LNCaP clone FGC (cell line): ENCODE results near the gene C1QTNF7.

Experiments
- DNase-seq: peaks from one replicate; pipeline ENCODE4 v3.0.0-alpha.2; 2011; ENCODE audit warnings: low read depth
- H3K4me3 ChIP-seq: 2 replicates; pipeline ENCODE4 v1.5.1; 2011; ENCODE audit warnings: mild to moderate bottlenecking, low read depth, low read length, control low read depth
- TF ChIP-seq, protein P1 (sequence below): IDR thresholded peaks from 2 replicates; pipeline ENCODE4 v1.5.1; 2012; ENCODE audit warnings: mild to moderate bottlenecking; ENCODE audit not compliant: control insufficient read depth, insufficient read depth; ENCODE audit errors: extremely low read depth

The C1QTNF7 gene, protein sequence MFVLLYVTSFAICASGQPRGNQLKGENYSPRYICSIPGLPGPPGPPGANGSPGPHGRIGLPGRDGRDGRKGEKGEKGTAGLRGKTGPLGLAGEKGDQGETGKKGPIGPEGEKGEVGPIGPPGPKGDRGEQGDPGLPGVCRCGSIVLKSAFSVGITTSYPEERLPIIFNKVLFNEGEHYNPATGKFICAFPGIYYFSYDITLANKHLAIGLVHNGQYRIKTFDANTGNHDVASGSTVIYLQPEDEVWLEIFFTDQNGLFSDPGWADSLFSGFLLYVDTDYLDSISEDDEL

DNA sequence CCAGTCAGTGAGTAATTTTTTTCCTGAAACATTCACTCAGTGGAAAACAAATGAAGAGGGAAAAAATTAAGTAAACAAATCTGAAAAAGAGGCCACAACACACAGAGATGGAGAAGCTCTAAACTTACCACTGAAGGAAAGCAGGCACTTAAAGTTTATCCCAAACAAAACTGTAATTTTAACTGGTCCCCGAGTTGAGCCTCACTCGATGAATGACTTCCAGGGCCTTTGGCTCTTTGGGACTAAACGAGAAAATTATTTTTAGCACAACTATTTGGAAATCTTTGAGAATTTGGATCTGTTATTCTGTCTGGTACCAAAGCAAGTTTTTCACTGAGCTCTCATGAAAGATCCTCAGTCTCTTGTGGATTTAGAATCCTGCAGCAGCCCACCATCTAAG is at the start of gene C1QTNF7:
Gene C1QTNF7 (plus strand): TSS at position 333 of the 400 bp plus-strand sequence. CDS start 7,711 bp downstream, outside the sequence.
- TF ChIP-seq, protein P1, sequence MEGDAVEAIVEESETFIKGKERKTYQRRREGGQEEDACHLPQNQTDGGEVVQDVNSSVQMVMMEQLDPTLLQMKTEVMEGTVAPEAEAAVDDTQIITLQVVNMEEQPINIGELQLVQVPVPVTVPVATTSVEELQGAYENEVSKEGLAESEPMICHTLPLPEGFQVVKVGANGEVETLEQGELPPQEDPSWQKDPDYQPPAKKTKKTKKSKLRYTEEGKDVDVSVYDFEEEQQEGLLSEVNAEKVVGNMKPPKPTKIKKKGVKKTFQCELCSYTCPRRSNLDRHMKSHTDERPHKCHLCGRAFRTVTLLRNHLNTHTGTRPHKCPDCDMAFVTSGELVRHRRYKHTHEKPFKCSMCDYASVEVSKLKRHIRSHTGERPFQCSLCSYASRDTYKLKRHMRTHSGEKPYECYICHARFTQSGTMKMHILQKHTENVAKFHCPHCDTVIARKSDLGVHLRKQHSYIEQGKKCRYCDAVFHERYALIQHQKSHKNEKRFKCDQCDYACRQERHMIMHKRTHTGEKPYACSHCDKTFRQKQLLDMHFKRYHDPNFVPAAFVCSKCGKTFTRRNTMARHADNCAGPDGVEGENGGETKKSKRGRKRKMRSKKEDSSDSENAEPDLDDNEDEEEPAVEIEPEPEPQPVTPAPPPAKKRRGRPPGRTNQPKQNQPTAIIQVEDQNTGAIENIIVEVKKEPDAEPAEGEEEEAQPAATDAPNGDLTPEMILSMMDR: no peak
- no peak within 1 kb of the TSS for H3K4me3 ChIP-seq
- no peak for DNase-seq

DNA sequence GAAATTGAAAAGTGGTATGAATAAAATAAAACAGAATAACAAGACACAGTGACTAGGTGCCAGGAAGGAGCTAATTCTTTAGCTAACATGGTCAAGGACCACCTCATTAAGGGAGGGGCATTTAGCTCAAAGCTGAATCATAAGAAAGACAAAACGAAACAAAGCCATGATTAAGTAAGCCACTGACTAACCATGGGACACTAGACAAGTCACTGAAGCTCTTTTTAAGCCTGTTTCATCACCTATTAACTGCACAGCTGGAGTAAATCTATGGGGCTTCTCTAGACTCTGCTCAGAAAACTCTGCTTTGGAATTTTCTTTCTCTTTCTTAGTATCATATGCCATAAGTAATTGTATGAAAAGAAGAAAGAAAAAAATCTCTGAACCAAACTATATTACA is 49.8 kb upstream of the C1QTNF7 start:
- TF ChIP-seq, protein P1: no peak
- H3K4me3 ChIP-seq: no peak overlapping the region
- no peak for DNase-seq

DNA sequence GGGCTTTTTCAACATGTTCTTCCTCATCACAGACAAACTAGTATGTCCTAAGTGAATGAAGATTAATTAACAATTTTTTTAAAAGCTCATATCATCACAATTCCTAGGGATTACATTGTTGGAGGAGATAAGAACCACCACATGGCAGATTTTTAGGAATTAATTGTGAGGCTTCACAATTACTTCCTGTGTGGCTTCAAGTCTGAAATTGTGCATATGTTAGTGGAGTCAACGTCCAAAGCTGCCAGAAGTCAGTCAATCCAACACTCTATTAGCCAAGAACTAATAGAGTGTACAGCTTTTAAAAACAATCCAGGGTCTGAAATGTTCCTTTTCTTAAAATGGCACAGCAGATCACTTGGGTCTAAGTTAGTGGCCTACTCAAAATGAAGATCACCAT is 49.3 kb upstream of the C1QTNF7 start:
- DNase-seq: no peak
- H3K4me3 ChIP-seq: no peak overlapping the region
- TF ChIP-seq, protein P1: no peak

DNA sequence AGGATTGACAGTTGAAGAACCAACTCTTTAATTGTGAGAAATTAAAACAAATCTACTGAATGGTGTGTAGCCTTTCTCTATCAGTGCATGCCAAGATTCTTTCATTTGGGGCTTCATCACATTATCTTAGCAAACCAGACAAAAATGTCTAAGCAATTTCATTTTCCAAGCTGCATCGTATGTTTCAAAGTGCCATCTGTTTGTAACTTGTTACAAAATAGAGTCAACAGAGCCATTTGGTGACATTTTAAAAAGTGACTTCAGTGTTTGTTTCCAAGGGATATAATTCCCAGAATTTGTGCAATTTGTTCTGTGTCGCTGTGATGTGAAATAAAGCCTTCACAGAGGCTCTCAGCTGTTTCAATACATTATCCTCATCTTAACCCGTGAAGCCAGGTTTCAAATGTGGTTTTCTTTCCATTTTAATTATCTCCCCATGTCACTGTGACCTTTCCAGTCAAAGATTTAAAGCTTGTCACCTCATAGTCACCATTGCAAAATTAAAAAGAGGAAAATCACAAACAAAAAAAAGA is 46.0 kb upstream of the C1QTNF7 start:
- DNase-seq: no peak
- no peak overlapping the region for H3K4me3 ChIP-seq
- TF ChIP-seq, protein P1: no peak

DNA sequence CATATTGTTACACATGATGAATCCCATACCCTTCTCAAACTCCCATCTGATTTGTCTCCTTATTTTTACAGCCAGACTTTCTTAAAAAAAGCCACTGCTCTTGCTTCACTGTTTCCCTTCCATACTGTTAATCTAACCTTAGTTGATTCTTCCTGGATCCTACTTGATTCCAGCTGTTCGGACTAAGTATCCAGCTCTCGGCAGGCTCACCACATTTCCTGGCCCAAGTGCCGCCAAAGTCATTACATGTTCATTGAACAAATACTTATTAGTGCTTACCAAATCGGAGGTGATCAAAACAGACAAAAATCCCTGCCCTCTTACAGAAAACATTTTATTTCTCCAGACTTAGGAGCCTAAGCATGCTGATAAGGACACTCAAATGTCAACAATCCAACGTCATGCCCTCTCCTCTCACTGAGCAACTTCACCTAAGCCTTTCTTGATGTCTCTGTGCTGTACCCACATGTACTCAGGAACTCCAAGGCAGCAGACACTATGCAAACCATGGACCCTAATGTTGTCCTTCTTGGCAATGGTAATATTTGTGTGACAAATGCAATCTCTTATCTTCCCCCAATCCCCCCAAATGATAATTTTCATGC is 45.1 kb upstream of the C1QTNF7 start:
- TF ChIP-seq, protein P1: no peak
- H3K4me3 ChIP-seq: no peak overlapping the region
- DNase-seq: no peak

DNA sequence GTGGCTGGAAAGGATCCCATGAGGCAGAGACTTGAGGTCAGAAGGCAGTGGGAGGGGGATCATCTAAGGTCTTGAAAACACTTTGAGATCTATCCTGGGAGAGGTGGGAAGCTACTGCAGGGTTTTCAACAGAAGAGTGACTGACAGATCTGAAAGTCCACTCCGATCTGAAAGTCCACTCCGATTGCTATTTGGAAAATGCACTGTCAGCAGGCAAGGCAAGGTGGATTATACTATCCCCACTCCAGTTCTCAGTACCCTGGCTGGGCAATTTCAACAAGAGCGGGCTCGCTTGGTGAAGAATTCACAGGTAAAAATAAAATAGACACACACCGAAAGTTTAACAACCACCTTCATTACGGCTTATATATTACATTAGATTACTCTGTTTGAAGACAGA is 42.3 kb upstream of the C1QTNF7 start:
- no peak for DNase-seq
- H3K4me3 ChIP-seq: no peak overlapping the region
- TF ChIP-seq, protein P1: no peak
